Esophagus muscularis mucosa (tissue), 4 donors: Measurements from ENCODE around the gene HS1BP3. TPM values are rescaled to one million over a fixed set of nuclear protein-coding genes. Genes with fewer than 3 reads are reported as not detected.
A peak's percentile ranks its signal among the peaks of the same experiment; 100 is the strongest.

Experiments
- DNase-seq: peaks from one replicate; pipeline ENCODE4 v3.0.0-alpha.2; 2017; ENCODE audit errors: extremely low spot score
- H3K27ac ChIP-seq, 4 donors: fragments of 200-600 bp; sonication (generic); replicated peaks in 1 of 4; 1 replicate in 3 of 4; 2 replicates in 1 of 4; pipeline ENCODE4 v1.5.1; 2016 to 2019; ENCODE audit warnings: mild to moderate bottlenecking in 1 of 4
- H3K27me3 ChIP-seq, 4 donors: fragments of 200-600 bp; sonication (generic); one replicate each; pipeline versions ENCODE4 v1.5.1 to v1.6.0; 2016 to 2019
- H3K36me3 ChIP-seq, 4 donors: fragments of 200-600 bp; sonication (generic); one replicate each; pipeline ENCODE4 v1.5.1; 2016 to 2019
- H3K4me1 ChIP-seq, 4 donors: fragments of 200-600 bp; sonication (generic); one replicate each; pipeline ENCODE4 v1.5.1; 2016 to 2019
- H3K4me3 ChIP-seq, 4 donors: fragments of 200-600 bp; sonication (generic); 1 replicate in 2 of 4; 2 replicates in 2 of 4; pipeline ENCODE4 v1.5.1; 2016 to 2019; ENCODE audit warnings: mild to moderate bottlenecking in 4 of 4, moderate library complexity in 1 of 4
- H3K9me3 ChIP-seq, 4 donors: fragments of 200-600 bp; sonication (generic); 1 replicate in 3 of 4; 2 replicates in 1 of 4; pipeline ENCODE4 v1.5.1; 2016 to 2019
- CTCF ChIP-seq, 3 experiments: fragments of 200-600 bp in 2 of 3; fragments of 450-650 bp in 1 of 3; sonication (generic) in 2 of 3; IDR thresholded peaks; one replicate each; pipeline ENCODE4 v1.5.1; 2017 to 2019; ENCODE audit warnings: antibody characterized with exemption in 3 of 3, mild to moderate bottlenecking in 2 of 3, moderate library complexity in 1 of 3
- EP300 ChIP-seq: sonication (generic); formaldehyde crosslinking; IDR thresholded peaks from one replicate; pipeline ENCODE4 v1.6.1; 2017; ENCODE audit warnings: antibody characterized with exemption
- POLR2A ChIP-seq: fragments of 450-650 bp; IDR thresholded peaks from one replicate; pipeline ENCODE4 v1.6.1; 2017; ENCODE audit warnings: antibody characterized with exemption, moderate library complexity, mild to moderate bottlenecking, low read depth
- POLR2AphosphoS5 ChIP-seq, 2 donors: sonication (generic); formaldehyde crosslinking; IDR thresholded peaks; one replicate each; pipeline ENCODE4 v1.6.1; 2017; ENCODE audit warnings: antibody characterized with exemption in 2 of 2
- WGBS: methylation state at CpG from one replicate; pipeline ENCODE4 v1.1.5; 2018; 5-methylcytosine and 5-hydroxymethylcytosine counted together
- intact Hi-C: fragments of 100-400 bp; cut with DNase I; formaldehyde crosslinking; loops from one replicate; pipeline ENCODE4 v1.15.1; 2023
- total RNA-seq, 4 donors: library from RNA; depleted of rRNA; stranded (reverse); fragments of >200 nt; gene quantifications; one replicate each; pipeline versions ENCODE4 v1.1.0 to v1.2.1, GENCODE V29; 2016

Gene HS1BP3
- total RNA-seq, 4 donors from 2014 or later: 42.6 to 95.6 (median 60.0) TPM

GRCh38 chr2:20577495-20578235 lies 73.2 kb downstream of the HS1BP3 start:
- Histone ChIP-seq H3K27ac (peak overlapping the region in 3 of 4 donors; percentile 77 to 84 (median 81)), H3K9me3 (peaks cover 0 to 7% (median 5%) of the 10 kb centered on the region in 4 donors), H3K27me3 (no peaks in the 10 kb centered on the region), H3K4me3 (no peak overlapping the region), H3K4me1 (peaks cover 76 to 86% (median 79%) of the 10 kb centered on the region in 4 donors), H3K36me3 (no peaks in the 10 kb centered on the region)
- no peak for TF ChIP-seq POLR2A
- TF ChIP-seq EP300: no peak
- no peak for TF ChIP-seq CTCF (IDR thresholded peaks at IDR 0.05)
- TF ChIP-seq POLR2AphosphoS5 (IDR thresholded peaks at IDR 0.05): no peak
- intact Hi-C loops: no loop called here
- no peak for DNase-seq
- WGBS: 89% methylated on average over 10 of the region's 12 CpGs

- H3K27ac ChIP-seq: peak overlapping the region in 1 of 4 donors; percentile 80
- H3K4me1 ChIP-seq: peaks cover 80 to 89% (median 84%) of the 10 kb centered on the region in 4 donors
- intact Hi-C loops: no loop called here
These were observed 74.2 kb downstream of the HS1BP3 start for GRCh38 chr2:20576598-20577115.

GRCh38 chr2:20575935-20576597 lies 74.8 kb downstream of the HS1BP3 start:
- DNase-seq: no peak
- Histone ChIP-seq H3K36me3 (no peaks in the 10 kb centered on the region), H3K9me3 (no peaks in the 10 kb centered on the region), H3K27ac (peak overlapping the region in 2 of 4 donors; percentile 79 to 80), H3K4me3 (no peak overlapping the region), H3K27me3 (no peaks in the 10 kb centered on the region), H3K4me1 (peaks cover 86 to 93% (median 89%) of the 10 kb centered on the region in 4 donors)
- 92% methylated on average over 9 of the region's 9 CpGs for WGBS
- intact Hi-C loops: no loop called here
- no peak for TF ChIP-seq EP300
- TF ChIP-seq POLR2A: no peak
- no peak for TF ChIP-seq CTCF (IDR thresholded peaks at IDR 0.05)
- no peak for TF ChIP-seq POLR2AphosphoS5 (IDR thresholded peaks at IDR 0.05)

More at GRCh38 chr2:20576598-20577115, 74.2 kb downstream of the HS1BP3 start:
- Histone ChIP-seq H3K9me3 (peaks cover 0 to 3% (median 2%) of the 10 kb centered on the region in 4 donors), H3K36me3 (no peaks in the 10 kb centered on the region), H3K27me3 (no peaks in the 10 kb centered on the region), H3K4me3 (no peak overlapping the region)
- no peak for DNase-seq
- TF ChIP-seq POLR2A (no peak), CTCF (IDR thresholded peaks at IDR 0.05) (no peak), EP300 (no peak), POLR2AphosphoS5 (IDR thresholded peaks at IDR 0.05) (no peak)
- 84% methylated on average over 5 of the region's 5 CpGs for WGBS

- H3K9me3 ChIP-seq: no peaks in the 10 kb centered on the region
- intact Hi-C loops: no loop called here
- peaks cover 91 to 98% (median 93%) of the 10 kb centered on the region in 4 donors for H3K4me1 ChIP-seq
- peak overlapping the region in 3 of 4 donors; percentile 64 to 80 (median 79) for H3K27ac ChIP-seq
- TF ChIP-seq POLR2AphosphoS5 (IDR thresholded peaks at IDR 0.05) (no peak), POLR2A (no peak), EP300 (no peak), CTCF (IDR thresholded peaks at IDR 0.05) (no peak)
- H3K27me3 ChIP-seq: no peaks in the 10 kb centered on the region
- H3K36me3 ChIP-seq: no peaks in the 10 kb centered on the region
- H3K4me3 ChIP-seq: no peak overlapping the region
- DNase-seq: no peak
- 40% methylated on average over 3 of the region's 5 CpGs for WGBS
These were observed 75.5 kb downstream of the HS1BP3 start for GRCh38 chr2:20575414-20575813.
